Ectodermal cell (in vitro differentiated cells): ENCODE measurements around the gene GNB5.

Experiments
- H3K27ac ChIP-seq: 2 replicates; pipeline ENCODE4 v1.7.0; 2013; ENCODE audit warnings: mild to moderate bottlenecking, low read depth, low read length; ENCODE audit not compliant: insufficient read depth, poor library complexity, severe bottlenecking
- H3K27me3 ChIP-seq: 2 replicates; pipeline ENCODE4 v1.7.0; 2013; ENCODE audit warnings: mild to moderate bottlenecking, low read length; ENCODE audit not compliant: insufficient read depth, control insufficient read depth, poor library complexity, severe bottlenecking
- H3K36me3 ChIP-seq: one replicate; pipeline ENCODE4 v1.7.0; 2013; ENCODE audit warnings: low read length; ENCODE audit not compliant: control insufficient read depth, insufficient read depth
- H3K4me1 ChIP-seq: one replicate; pipeline ENCODE4 v1.7.0; 2013; ENCODE audit warnings: low read length; ENCODE audit not compliant: control insufficient read depth, insufficient read depth
- H3K4me3 ChIP-seq: 2 replicates; pipeline ENCODE4 v1.7.0; 2013; ENCODE audit warnings: low read depth, low read length, control low read depth; ENCODE audit not compliant: insufficient read depth
- H3K9me3 ChIP-seq: 2 replicates; pipeline ENCODE4 v1.7.0; 2013; ENCODE audit warnings: mild to moderate bottlenecking, low read length, moderate library complexity; ENCODE audit not compliant: control insufficient read depth
- WGBS, 2 experiments: methylation state at CpG; one replicate each; pipeline ENCODE4 v1.1.7; 2013; ENCODE audit warnings: missing lambda C conversion rate in 2 of 2; 5-methylcytosine and 5-hydroxymethylcytosine counted together

GNB5 gene

GRCh38 chr15:52227456-52227855 lies 36.3 kb upstream of the GNB5 start:
- Histone ChIP-seq H3K9me3 (no peaks in the 10 kb centered on the region), H3K27ac (no peak overlapping the region), H3K36me3 (peaks cover 3% of the 10 kb centered on the region), H3K4me1 (no peaks in the 10 kb centered on the region), H3K27me3 (no peaks in the 10 kb centered on the region), H3K4me3 (no peak overlapping the region)
- WGBS, 2 experiments: 36 to 55% methylated on average over 4 to 5 of the region's 5 CpGs

DNA sequence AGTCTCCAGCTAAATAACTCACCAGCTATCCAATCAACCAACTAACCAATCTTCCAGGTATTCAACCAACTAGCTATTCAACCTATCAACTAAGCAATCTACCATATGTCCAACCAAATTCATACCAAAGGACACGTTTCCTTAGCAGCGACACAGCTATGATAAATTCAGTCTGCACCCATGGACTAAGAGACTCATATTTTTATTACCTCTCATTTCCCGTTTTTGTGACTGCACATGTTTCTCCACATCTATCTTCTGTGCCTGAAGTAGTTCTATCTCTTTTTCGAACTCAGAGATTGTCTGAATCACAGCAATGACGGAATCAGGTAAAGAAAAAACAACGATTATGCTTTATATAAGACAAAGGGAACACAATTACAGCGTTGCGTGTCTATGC lies 34.0 kb upstream of the GNB5 start:
- WGBS, 2 experiments: 91 to 96% methylated on average over 8 of the region's 8 CpGs
- H3K9me3 ChIP-seq: no peaks in the 10 kb centered on the region
- H3K36me3 ChIP-seq: peaks cover 3% of the 10 kb centered on the region
- H3K4me3 ChIP-seq: no peak overlapping the region
- no peaks in the 10 kb centered on the region for H3K27me3 ChIP-seq
- no peak overlapping the region for H3K27ac ChIP-seq
- H3K4me1 ChIP-seq: no peaks in the 10 kb centered on the region

- Histone ChIP-seq H3K36me3 (peaks cover 3% of the 10 kb centered on the region), H3K9me3 (no peaks in the 10 kb centered on the region), H3K4me1 (no peaks in the 10 kb centered on the region), H3K27me3 (no peaks in the 10 kb centered on the region), H3K4me3 (no peak overlapping the region), H3K27ac (no peak overlapping the region)
- WGBS, 2 experiments: 86 to 95% methylated on average over 4 of the region's 4 CpGs
These were observed 33.0 kb upstream of the GNB5 start for GRCh38 chr15:52224211-52224610.

DNA sequence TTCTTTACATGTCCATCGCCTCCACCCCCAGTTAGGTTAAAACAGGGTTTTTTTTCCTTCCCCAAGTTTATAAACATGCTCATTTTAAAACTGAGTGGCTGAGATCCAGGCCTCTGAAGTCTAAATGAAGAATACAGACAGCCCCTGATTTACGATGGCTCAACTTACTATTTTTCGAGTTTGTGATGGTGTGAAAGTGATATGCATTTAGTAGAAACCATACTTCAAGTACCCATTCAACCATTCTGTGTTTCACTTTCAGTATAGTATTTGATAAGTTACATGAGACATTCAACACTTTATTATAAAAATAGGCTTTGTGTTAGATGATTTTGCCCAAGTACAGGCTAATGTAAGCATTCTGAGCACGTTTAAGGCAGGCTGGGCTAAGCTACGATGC lies 30.5 kb upstream of the GNB5 start:
- WGBS, 2 experiments: 97 to 98% methylated on average over 3 to 4 of the region's 5 CpGs
- Histone ChIP-seq H3K4me1 (no peaks in the 10 kb centered on the region), H3K9me3 (no peaks in the 10 kb centered on the region), H3K36me3 (peaks cover 14% of the 10 kb centered on the region), H3K27me3 (no peaks in the 10 kb centered on the region), H3K4me3 (no peak overlapping the region), H3K27ac (no peak overlapping the region)

DNA sequence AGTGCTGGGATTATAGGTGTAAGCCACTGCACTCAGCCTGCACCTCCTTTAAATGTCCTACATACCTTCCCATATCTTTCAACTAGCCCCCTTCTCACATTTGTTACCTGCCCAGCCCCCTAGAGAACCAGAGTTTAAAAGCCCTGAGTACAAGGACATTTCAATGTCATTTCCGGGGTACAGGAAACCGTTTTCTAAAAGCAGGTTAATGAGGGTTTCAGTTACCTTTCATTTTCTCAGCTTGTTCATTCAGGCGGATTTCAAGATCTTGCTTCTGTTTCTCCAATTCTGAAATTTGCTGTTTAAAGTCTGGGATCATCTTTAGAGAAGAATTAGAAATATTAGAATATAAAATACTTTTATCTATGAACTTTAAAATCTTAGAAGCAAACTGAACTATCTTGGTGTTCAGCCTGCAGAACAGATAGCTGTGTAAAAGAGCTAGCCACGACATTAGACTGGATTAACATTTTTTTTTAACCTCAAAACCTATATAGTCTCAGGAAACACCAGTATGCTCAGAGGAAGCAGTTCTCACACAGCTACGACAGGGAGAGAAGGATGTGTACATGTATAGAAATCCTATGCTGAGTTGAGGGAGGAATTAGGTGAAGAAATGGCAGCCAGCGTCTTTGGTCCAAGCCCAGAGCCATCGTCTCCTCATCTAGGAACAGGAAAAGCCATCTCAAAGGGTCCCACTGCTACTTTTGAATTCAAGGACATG lies 29.9 kb upstream of the GNB5 start:
- Histone ChIP-seq H3K4me3 (no peak overlapping the region), H3K36me3 (peaks cover 14% of the 10 kb centered on the region), H3K9me3 (no peaks in the 10 kb centered on the region), H3K4me1 (no peaks in the 10 kb centered on the region), H3K27ac (no peak overlapping the region), H3K27me3 (no peaks in the 10 kb centered on the region)
- 96 to 97% methylated on average over 7 of the region's 7 CpGs for WGBS, 2 experiments

DNA sequence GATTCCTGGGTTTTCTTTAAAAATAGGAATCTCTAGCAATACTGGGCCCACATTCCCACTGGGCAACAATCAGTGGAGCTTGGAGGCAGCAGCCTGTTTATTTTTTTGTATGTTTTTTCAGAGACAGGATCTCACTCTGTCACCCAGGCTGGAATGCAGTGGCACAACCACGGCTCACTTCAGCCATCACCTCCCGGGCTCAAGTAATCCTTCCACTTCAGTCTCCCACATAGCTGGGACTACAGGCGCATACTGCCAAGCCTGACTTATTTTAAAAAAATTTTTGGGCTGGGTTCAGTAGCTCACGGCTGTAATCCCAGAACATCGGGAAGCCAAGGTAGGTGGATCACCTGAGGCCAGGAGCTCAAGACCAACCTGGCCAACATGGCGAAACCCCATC lies 29.1 kb upstream of the GNB5 start:
- Histone ChIP-seq H3K9me3 (no peaks in the 10 kb centered on the region), H3K27ac (no peak overlapping the region), H3K4me3 (no peak overlapping the region), H3K27me3 (no peaks in the 10 kb centered on the region), H3K4me1 (no peaks in the 10 kb centered on the region), H3K36me3 (peaks cover 14% of the 10 kb centered on the region)
- WGBS, 2 experiments: 95 to 96% methylated on average over 5 of the region's 6 CpGs

DNA sequence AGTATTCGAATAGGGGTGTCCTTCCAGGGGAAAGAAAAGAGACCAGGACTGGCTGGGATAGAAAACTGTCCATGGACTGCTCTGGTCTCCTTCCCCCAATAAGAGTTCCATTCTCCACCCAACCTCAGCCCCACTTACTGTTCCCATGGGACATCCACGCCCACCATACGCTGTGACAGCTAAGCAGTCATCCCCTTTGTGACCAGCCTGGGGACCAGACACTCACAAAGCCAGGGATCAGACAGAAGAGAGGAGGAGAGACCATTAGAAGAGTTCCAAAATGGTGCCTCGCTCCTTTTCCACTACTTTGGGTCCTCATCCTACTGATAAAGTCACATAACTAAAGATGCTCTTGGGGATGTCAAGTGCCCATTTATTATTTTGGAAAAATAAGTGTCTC lies 27.6 kb upstream of the GNB5 start:
- H3K9me3 ChIP-seq: no peaks in the 10 kb centered on the region
- peaks cover 17% of the 10 kb centered on the region for H3K36me3 ChIP-seq
- H3K27me3 ChIP-seq: no peaks in the 10 kb centered on the region
- WGBS, 2 experiments: 92% methylated on average over 4 of the region's 4 CpGs
- no peak overlapping the region for H3K4me3 ChIP-seq
- H3K27ac ChIP-seq: no peak overlapping the region
- H3K4me1 ChIP-seq: no peaks in the 10 kb centered on the region

GRCh38 chr15:52218371-52218770 lies 27.2 kb upstream of the GNB5 start:
- no peak overlapping the region for H3K27ac ChIP-seq
- 91 to 97% methylated on average over 3 of the region's 3 CpGs for WGBS, 2 experiments

DNA sequence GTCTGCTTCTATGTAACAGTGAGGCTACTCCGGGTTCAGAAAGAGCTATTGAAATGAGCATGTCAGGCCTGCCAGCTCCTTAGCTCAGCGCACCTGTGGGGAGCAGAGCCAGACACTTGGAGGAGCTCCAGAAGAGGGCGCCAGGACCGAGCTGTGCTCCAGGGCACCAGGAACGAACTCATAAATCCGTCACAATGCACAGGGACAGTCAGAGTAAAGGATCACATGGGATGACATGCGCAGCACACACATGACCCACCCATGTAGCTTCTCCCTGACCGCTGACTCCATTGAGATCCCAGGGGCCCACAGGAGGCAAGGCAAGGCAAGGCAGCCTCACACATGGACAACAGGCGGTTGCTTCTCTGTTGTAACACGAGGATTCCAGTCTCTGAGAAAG lies 26.0 kb upstream of the GNB5 start:
- no peak overlapping the region for H3K4me3 ChIP-seq
- no peaks in the 10 kb centered on the region for H3K27me3 ChIP-seq
- H3K27ac ChIP-seq: no peak overlapping the region
- 84 to 87% methylated on average over 10 of the region's 10 CpGs for WGBS, 2 experiments
- H3K9me3 ChIP-seq: no peaks in the 10 kb centered on the region
- peaks cover 13% of the 10 kb centered on the region for H3K36me3 ChIP-seq
- H3K4me1 ChIP-seq: no peaks in the 10 kb centered on the region

More at GRCh38 chr15:52218371-52218770, 27.2 kb upstream of the GNB5 start:
- Histone ChIP-seq H3K27me3 (no peaks in the 10 kb centered on the region), H3K9me3 (no peaks in the 10 kb centered on the region), H3K4me3 (no peak overlapping the region), H3K4me1 (no peaks in the 10 kb centered on the region), H3K36me3 (peaks cover 15% of the 10 kb centered on the region)

- 100% methylated on average over 1 of the region's 1 CpG for WGBS, 2 experiments
- no peaks in the 10 kb centered on the region for H3K27me3 ChIP-seq
- no peaks in the 10 kb centered on the region for H3K9me3 ChIP-seq
- H3K27ac ChIP-seq: no peak overlapping the region
- no peak overlapping the region for H3K4me3 ChIP-seq
- H3K4me1 ChIP-seq: no peaks in the 10 kb centered on the region
- H3K36me3 ChIP-seq: peaks cover 13% of the 10 kb centered on the region
These were observed 23.4 kb upstream of the GNB5 start for GRCh38 chr15:52214553-52214952.

- Histone ChIP-seq H3K36me3 (peaks cover 8% of the 10 kb centered on the region), H3K4me3 (no peak overlapping the region), H3K27me3 (no peaks in the 10 kb centered on the region), H3K9me3 (no peaks in the 10 kb centered on the region), H3K4me1 (peaks cover under 1% of the 10 kb centered on the region), H3K27ac (no peak overlapping the region)
- WGBS, 2 experiments: 92 to 95% methylated on average over 3 of the region's 3 CpGs
These were observed 22.0 kb upstream of the GNB5 start for GRCh38 chr15:52213206-52213605.
